Neural progenitor cell (in vitro differentiated cells): ENCODE results near the gene PCCA. TPM values are rescaled to one million over a fixed set of nuclear protein-coding genes. Genes with fewer than 3 reads are reported as not detected.
A peak's percentile ranks its signal among the peaks of the same experiment; 100 is the strongest.

ENCODE experiments used
- DNase-seq: peaks from one replicate; pipeline ENCODE4 v3.0.0-alpha.2; 2016; ENCODE audit warnings: low spot score
- H2AFZ ChIP-seq: fragments of 200-600 bp; sonication (generic); replicated peaks from 2 replicates; pipeline ENCODE4 v1.6.1; 2016; ENCODE audit warnings: antibody characterized with exemption
- H3F3A ChIP-seq: fragments of 200-600 bp; sonication (generic); 2 replicates; pipeline ENCODE4 v1.6.1; 2016; ENCODE audit warnings: antibody characterized with exemption, low read depth
- H3K27ac ChIP-seq: fragments of 200-600 bp; sonication (generic); 2 replicates; pipeline ENCODE4 v1.5.1; 2016; ENCODE audit warnings: mild to moderate bottlenecking
- H3K27me3 ChIP-seq: fragments of 200-600 bp; sonication (generic); 2 replicates; pipeline ENCODE4 v1.6.1; 2016; ENCODE audit warnings: mild to moderate bottlenecking, moderate library complexity
- H3K36me3 ChIP-seq: fragments of 200-600 bp; sonication (generic); 2 replicates; pipeline ENCODE4 v1.5.1; 2016
- H3K4me1 ChIP-seq: fragments of 200-600 bp; sonication (generic); 2 replicates; pipeline ENCODE4 v1.6.1; 2016; ENCODE audit warnings: mixed run types
- H3K4me2 ChIP-seq: fragments of 200-600 bp; sonication (generic); 2 replicates; pipeline ENCODE4 v1.6.1; 2016
- H3K4me3 ChIP-seq: fragments of 200-600 bp; sonication (generic); 2 replicates; pipeline ENCODE4 v1.5.1; 2016
- H3K79me2 ChIP-seq: fragments of 200-600 bp; sonication (generic); 2 replicates; pipeline ENCODE4 v1.6.1; 2016; ENCODE audit warnings: low read depth
- H3K9ac ChIP-seq: fragments of 200-600 bp; sonication (generic); 2 replicates; pipeline ENCODE4 v1.6.1; 2016
- H3K9me3 ChIP-seq: fragments of 200-600 bp; sonication (generic); 2 replicates; pipeline ENCODE4 v1.5.1; 2016; ENCODE audit warnings: low read depth
- H4K20me1 ChIP-seq: fragments of 200-600 bp; sonication (generic); 2 replicates; pipeline ENCODE4 v1.6.1; 2016; ENCODE audit warnings: low read depth
- H3K27ac Mint-ChIP-seq: 3 replicates; pipeline ENCODE4 v1.8.0; 2021; ENCODE audit warnings: mixed read lengths
- H3K27me3 Mint-ChIP-seq: 2 replicates; pipeline ENCODE4 v1.8.0; 2022; ENCODE audit warnings: low read depth, mild to moderate bottlenecking, inconsistent platforms, moderate library complexity, mixed read lengths; ENCODE audit not compliant: insufficient read depth
- H3K36me3 Mint-ChIP-seq: 3 replicates; pipeline ENCODE4 v1.8.0; 2021; ENCODE audit warnings: mixed read lengths
- H3K4me1 Mint-ChIP-seq: 3 replicates; pipeline ENCODE4 v1.8.0; 2021; ENCODE audit warnings: mixed read lengths
- H3K4me3 Mint-ChIP-seq: 3 replicates; pipeline ENCODE4 v1.8.0; 2021; ENCODE audit warnings: mild to moderate bottlenecking, moderate library complexity, mixed read lengths
- H3K9me3 Mint-ChIP-seq: 3 replicates; pipeline ENCODE4 v1.8.0; 2020; ENCODE audit warnings: mixed read lengths
- CTCF ChIP-seq: fragments of 200-600 bp; sonication (generic); IDR thresholded peaks from 2 replicates; pipeline ENCODE4 v1.5.1; 2017; ENCODE audit warnings: antibody characterized with exemption, mild to moderate bottlenecking
- EZH2 ChIP-seq: fragments of 200-600 bp; sonication (generic); IDR thresholded peaks from 2 replicates; pipeline ENCODE4 v1.6.1; 2017; ENCODE audit warnings: antibody characterized with exemption, mild to moderate bottlenecking, moderate library complexity
- EZH2phosphoT487 ChIP-seq: fragments of 200-600 bp; sonication (generic); IDR thresholded peaks from 2 replicates; pipeline ENCODE4 v1.6.1; 2017; ENCODE audit warnings: antibody characterized with exemption
- total RNA-seq: library from RNA; depleted of rRNA; stranded (reverse); fragments of >200 nt; gene quantifications from 2 replicates; pipeline ENCODE4 v1.2.3, GENCODE V29; 2015; ENCODE audit warnings: low replicate concordance

The PCCA gene
- total RNA-seq, 1 donor from 2014 or later = 60.6 TPM

GRCh38 chr13:100179276-100179675 is 90.4 kb downstream of the PCCA start:
- Histone ChIP-seq H3K27me3 (no peaks in the 10 kb centered on the region), H3K9me3 (no peaks in the 10 kb centered on the region), H3K4me2 (no peak overlapping the region), H3K4me1 (peaks cover 48% of the 10 kb centered on the region), H4K20me1 (peaks cover 3% of the 10 kb centered on the region), H3K79me2 (peaks cover 69% of the 10 kb centered on the region), H2AFZ (no peak overlapping the region), H3K27ac (peak overlapping the region; percentile 16), H3K4me3 (no peak overlapping the region), H3K36me3 (no peaks in the 10 kb centered on the region), H3K9ac (no peak overlapping the region), H3F3A (peaks cover 60% of the 10 kb centered on the region)
- Mint-ChIP-seq H3K4me3 (no peak overlapping the region), H3K27ac (no peak overlapping the region), H3K36me3 (peaks cover 4% of the 10 kb centered on the region), H3K27me3 (no peaks in the 10 kb centered on the region), H3K9me3 (peaks cover 3% of the 10 kb centered on the region), H3K4me1 (peaks cover 45% of the 10 kb centered on the region)
- no peak for DNase-seq
- no peak for TF ChIP-seq CTCF
- no peak for TF ChIP-seq EZH2phosphoT487
- TF ChIP-seq EZH2 = no peak

GRCh38 chr13:100182900-100183490 is 94.1 kb downstream of the PCCA start:
- no peak overlapping the region for H3K4me3 ChIP-seq
- peaks cover 19% of the 10 kb centered on the region for H3K4me1 ChIP-seq
- H3K36me3 Mint-ChIP-seq = peaks cover 11% of the 10 kb centered on the region
- peaks cover 14% of the 10 kb centered on the region for H3K4me1 Mint-ChIP-seq
- TF ChIP-seq CTCF (no peak), EZH2 (no peak)
- H3K9me3 ChIP-seq = no peaks in the 10 kb centered on the region
- no peaks in the 10 kb centered on the region for H4K20me1 ChIP-seq
- no peaks in the 10 kb centered on the region for H3K27me3 ChIP-seq
- no peak overlapping the region for H2AFZ ChIP-seq
- no peak overlapping the region for H3K9ac ChIP-seq
- H3K4me3 Mint-ChIP-seq = no peak overlapping the region
- H3K27ac Mint-ChIP-seq = no peak overlapping the region
- H3K27me3 Mint-ChIP-seq = no peaks in the 10 kb centered on the region
- H3F3A ChIP-seq = peaks cover 24% of the 10 kb centered on the region
- no peak overlapping the region for H3K27ac ChIP-seq
- no peak overlapping the region for H3K4me2 ChIP-seq
- H3K36me3 ChIP-seq = no peaks in the 10 kb centered on the region
- peaks cover 7% of the 10 kb centered on the region for H3K9me3 Mint-ChIP-seq
- peaks cover 84% of the 10 kb centered on the region for H3K79me2 ChIP-seq
- DNase-seq = no peak

DNA sequence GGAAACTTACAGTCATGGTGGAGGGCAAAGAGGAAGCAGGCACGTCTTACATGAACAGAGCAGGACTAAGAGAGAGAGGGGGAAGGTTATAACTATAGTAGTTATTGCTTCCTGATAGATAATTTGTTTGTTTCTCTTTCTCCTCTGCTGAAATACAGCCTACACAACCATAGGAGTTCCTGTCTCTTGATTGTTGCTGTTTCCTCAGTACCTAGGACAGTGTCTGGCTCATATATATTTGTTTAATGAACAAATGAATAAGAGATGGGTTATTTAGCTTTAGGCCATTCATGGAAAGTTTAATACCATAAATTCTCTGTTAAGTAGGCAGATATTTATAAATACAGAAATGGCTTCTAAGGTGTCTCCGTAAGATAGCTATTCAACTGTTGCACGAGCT is 95.2 kb downstream of the PCCA start:
- peaks cover 8% of the 10 kb centered on the region for H3K4me1 Mint-ChIP-seq

More for the DNA sequence above, 95.2 kb downstream of the PCCA start:
- no peak overlapping the region for H2AFZ ChIP-seq
- H3K4me3 Mint-ChIP-seq = no peak overlapping the region
- peaks cover 19% of the 10 kb centered on the region for H3F3A ChIP-seq
- no peak for TF ChIP-seq EZH2
- TF ChIP-seq EZH2phosphoT487 = no peak
- TF ChIP-seq CTCF = no peak
- H3K9me3 ChIP-seq = no peaks in the 10 kb centered on the region
- H3K27me3 ChIP-seq = no peaks in the 10 kb centered on the region
- H3K4me2 ChIP-seq = no peak overlapping the region
- peaks cover 85% of the 10 kb centered on the region for H3K79me2 ChIP-seq
- H3K4me3 ChIP-seq = no peak overlapping the region
- H4K20me1 ChIP-seq = no peaks in the 10 kb centered on the region
- H3K36me3 Mint-ChIP-seq = peaks cover 17% of the 10 kb centered on the region
- H3K27ac Mint-ChIP-seq = no peak overlapping the region
- H3K9ac ChIP-seq = no peak overlapping the region
- H3K27me3 Mint-ChIP-seq = peaks cover 2% of the 10 kb centered on the region
- DNase-seq = no peak
- no peaks in the 10 kb centered on the region for H3K36me3 ChIP-seq
- H3K9me3 Mint-ChIP-seq = peaks cover 13% of the 10 kb centered on the region
- H3K27ac ChIP-seq = no peak overlapping the region
- peaks cover 12% of the 10 kb centered on the region for H3K4me1 ChIP-seq
